NCI-H187 treated with DMSO at 0.1 percent for 48 hours (cell line): ENCODE data around the gene ANKS1B.
"Not testable (repeated sequence)": the region's sequence is repeated elsewhere in the genome, so short reads cannot be mapped to it uniquely, and the experiment has no call there.

Source experiments
- DNase-seq: peaks from one replicate; lab custom pipeline; 2025; lab: John Stamatoyannopoulos, UW

The ANKS1B gene

GRCh38 chr12:99870085-99870484 lies 114.7 kb downstream of the ANKS1B start:
- no peak for DNase-seq

- DNase-seq: no peak
These were observed 123.0 kb downstream of the ANKS1B start for GRCh38 chr12:99861731-99862130.

GRCh38 chr12:99859126-99859525 lies 125.6 kb downstream of the ANKS1B start:
- DNase-seq: no peak

GRCh38 chr12:99852666-99853065 lies 132.1 kb downstream of the ANKS1B start:
- DNase-seq: no peak

GRCh38 chr12:99847936-99848335 lies 136.8 kb downstream of the ANKS1B start:
- DNase-seq: no peak

- no peak for DNase-seq
These were observed 150.0 kb downstream of the ANKS1B start for GRCh38 chr12:99834710-99835109.

GRCh38 chr12:99833397-99833796 lies 151.3 kb downstream of the ANKS1B start:
- DNase-seq: no peak

GRCh38 chr12:99824900-99825542 lies 159.7 kb downstream of the ANKS1B start:
- no peak for DNase-seq

- no peak for DNase-seq
These were observed 162.5 kb downstream of the ANKS1B start for GRCh38 chr12:99822273-99822672.

- no peak for DNase-seq
These were observed 173.8 kb downstream of the ANKS1B start for GRCh38 chr12:99810718-99811593.

- no peak for DNase-seq
These were observed 174.8 kb downstream of the ANKS1B start for GRCh38 chr12:99809909-99810308.

GRCh38 chr12:99806304-99806703 lies 178.4 kb downstream of the ANKS1B start:
- no peak for DNase-seq

GRCh38 chr12:99804715-99805114 lies 180.0 kb downstream of the ANKS1B start:
- no peak for DNase-seq

- no peak for DNase-seq
These were observed 184.1 kb downstream of the ANKS1B start for GRCh38 chr12:99800605-99801004.

- DNase-seq: not testable (repeated sequence)
These were observed 186.8 kb downstream of the ANKS1B start for GRCh38 chr12:99797931-99798330.

GRCh38 chr12:99783421-99783820 lies 201.3 kb downstream of the ANKS1B start:
- DNase-seq: no peak

- DNase-seq: no peak
These were observed 212.5 kb downstream of the ANKS1B start for GRCh38 chr12:99772274-99772673.

GRCh38 chr12:99771659-99772058 lies 213.1 kb downstream of the ANKS1B start:
- no peak for DNase-seq

- no peak for DNase-seq
These were observed 215.2 kb downstream of the ANKS1B start for GRCh38 chr12:99769396-99769980.

GRCh38 chr12:99768758-99769157 lies 216.0 kb downstream of the ANKS1B start:
- DNase-seq: no peak

- DNase-seq: no peak
These were observed 216.9 kb downstream of the ANKS1B start for GRCh38 chr12:99767809-99768208.

- no peak for DNase-seq
These were observed 218.3 kb downstream of the ANKS1B start for GRCh38 chr12:99766408-99766807.
